Measurements from ENCODE around the gene SBNO2. TPM values are rescaled to one million over a fixed set of nuclear protein-coding genes. Genes with fewer than 3 reads are reported as not detected.

Gene SBNO2
- total RNA-seq, 2 donors from 2014 or later = 65.5 to 77.1 TPM

GRCh38 chr19:1163283-1163933, 10.7 kb downstream of the SBNO2 start:
- intact Hi-C loops (cut with DNase I) = no loop called here
- no peaks in the 10 kb centered on the region for H3K9me3 ChIP-seq
- DNase-seq = no peak
- no peak for TF ChIP-seq CTCF (IDR thresholded peaks at IDR 0.05)
- peaks cover 3% of the 10 kb centered on the region for H3K4me1 ChIP-seq
- no peaks in the 10 kb centered on the region for H3K27me3 ChIP-seq
- H3K36me3 ChIP-seq = no peaks in the 10 kb centered on the region
- no peak overlapping the region for H3K4me3 ChIP-seq
- no peak overlapping the region for H3K27ac ChIP-seq
- no peak overlapping the region for H3K9ac ChIP-seq (ENCODE audit: low read depth in 2 of 2, low read length in 2 of 2)

- no peaks in the 10 kb centered on the region for H3K27me3 ChIP-seq
- no peaks in the 10 kb centered on the region for H3K36me3 ChIP-seq
- no peak for TF ChIP-seq CTCF (IDR thresholded peaks at IDR 0.05)
- intact Hi-C loops (cut with DNase I) = no loop called here
- DNase-seq = no peak
- H3K9me3 ChIP-seq = no peaks in the 10 kb centered on the region
- H3K4me3 ChIP-seq = no peak overlapping the region
- H3K27ac ChIP-seq = no peak overlapping the region
- H3K4me1 ChIP-seq = peaks cover 3% of the 10 kb centered on the region
- H3K9ac ChIP-seq (ENCODE audit: low read depth in 2 of 2, low read length in 2 of 2) = no peak overlapping the region
Measured at GRCh38 chr19:1162404-1163282, 11.4 kb downstream of the SBNO2 start.

- no peak for DNase-seq
- Histone ChIP-seq H3K9ac (ENCODE audit: low read depth in 2 of 2, low read length in 2 of 2) (no peak overlapping the region), H3K27me3 (no peaks in the 10 kb centered on the region), H3K27ac (no peak overlapping the region), H3K9me3 (no peaks in the 10 kb centered on the region), H3K4me3 (no peak overlapping the region), H3K4me1 (peaks cover 3% of the 10 kb centered on the region), H3K36me3 (no peaks in the 10 kb centered on the region)
- intact Hi-C loops (cut with DNase I) = no loop called here
- no peak for TF ChIP-seq CTCF (IDR thresholded peaks at IDR 0.05)
Measured at GRCh38 chr19:1161716-1162115, 12.4 kb downstream of the SBNO2 start.

- H3K27ac ChIP-seq = no peak overlapping the region
- no peak overlapping the region for H3K4me3 ChIP-seq
- peaks cover 15% of the 10 kb centered on the region for H3K4me1 ChIP-seq
- H3K9ac ChIP-seq (ENCODE audit: low read depth in 2 of 2, low read length in 2 of 2) = no peak overlapping the region
- DNase-seq = no peak
- no peaks in the 10 kb centered on the region for H3K36me3 ChIP-seq
- H3K27me3 ChIP-seq = no peaks in the 10 kb centered on the region
- H3K9me3 ChIP-seq = no peaks in the 10 kb centered on the region
- no peak for TF ChIP-seq CTCF (IDR thresholded peaks at IDR 0.05)
- intact Hi-C loops (cut with DNase I) = no loop called here
Measured at GRCh38 chr19:1159864-1160595, 14.0 kb downstream of the SBNO2 start.

GRCh38 chr19:1158885-1159448, 15.1 kb downstream of the SBNO2 start:
- Histone ChIP-seq H3K4me1 (peaks cover 18% of the 10 kb centered on the region), H3K27ac (no peak overlapping the region), H3K4me3 (no peak overlapping the region), H3K27me3 (no peaks in the 10 kb centered on the region), H3K9me3 (no peaks in the 10 kb centered on the region), H3K36me3 (no peaks in the 10 kb centered on the region), H3K9ac (ENCODE audit: low read depth in 2 of 2, low read length in 2 of 2) (no peak overlapping the region)
- TF ChIP-seq CTCF (IDR thresholded peaks at IDR 0.05) = no peak
- intact Hi-C loops (cut with DNase I) = no loop called here
- no peak for DNase-seq

Data from colonic mucosa (tissue), 4 donors.